Heart right ventricle (tissue), 16 donors: ENCODE measurements around the gene ELOVL5. TPM values are rescaled to one million over a fixed set of nuclear protein-coding genes. Genes with fewer than 3 reads are reported as not detected.

ENCODE experiments used
- ATAC-seq, 8 donors: fragments of 200-7000 bp; cut with Tn5 transposase; one replicate each; pipeline ENCODE4 v1.9.1; 2020; ENCODE audit warnings: mild to moderate bottlenecking in 8 of 8, moderate library complexity in 8 of 8, moderate number of reproducible peaks in 1 of 8
- DNase-seq, 2 donors: peaks; one replicate each; pipeline ENCODE4 v3.0.0-alpha.2; 2020
- H3K27ac ChIP-seq, 10 donors: fragments of 200-600 bp; sonication (generic) in 2 of 10; one replicate each; pipeline versions ENCODE4 v1.5.0 to v1.8.0; 2020 to 2022; ENCODE audit warnings: mild to moderate bottlenecking in 3 of 10
- H3K27me3 ChIP-seq, 7 donors: fragments of 200-600 bp; one replicate each; pipeline ENCODE4 v1.8.0; 2021 to 2022; ENCODE audit warnings: mild to moderate bottlenecking in 2 of 7
- H3K36me3 ChIP-seq, 9 donors: fragments of 200-600 bp; sonication (generic) in 1 of 9; one replicate each; pipeline versions ENCODE4 v1.5.0 to v1.8.0; 2020 to 2022; ENCODE audit warnings: mild to moderate bottlenecking in 2 of 9
- H3K4me1 ChIP-seq, 9 donors: fragments of 200-600 bp; sonication (generic) in 1 of 9; one replicate each; pipeline versions ENCODE4 v1.5.0 to v1.8.0; 2020 to 2022; ENCODE audit warnings: mild to moderate bottlenecking in 4 of 9
- H3K4me3 ChIP-seq, 10 donors: fragments of 200-600 bp; sonication (generic) in 2 of 10; one replicate each; pipeline versions ENCODE4 v1.5.0 to v1.8.0; 2020 to 2022; ENCODE audit warnings: mild to moderate bottlenecking in 7 of 10, moderate library complexity in 2 of 10
- H3K9me3 ChIP-seq, 11 donors: fragments of 200-600 bp in 10 of 11; sonication (generic) in 2 of 11; one replicate each; pipeline versions ENCODE4 v1.5.0 to v1.8.0; 2013 to 2022; ENCODE audit warnings: mild to moderate bottlenecking in 2 of 11, control low read depth in 1 of 11, moderate library complexity in 1 of 11
- WGBS, 2 donors: extraction: QIAGEN DNeasy Blood & Tissue Kit; methylation state at CpG; one replicate each; pipeline ENCODE4 v1.1.7; 2013; ENCODE audit warnings: inconsistent platforms in 1 of 2; 5-methylcytosine and 5-hydroxymethylcytosine counted together
- intact Hi-C, 10 donors: fragments of 100-400 bp; cut with DNase I; formaldehyde crosslinking; loops; one replicate each; pipeline versions ENCODE4 v1.11.1 to v1.14.2; 2022
- polyA plus RNA-seq, 2 donors: library from polyadenylated mRNA; stranded (reverse); fragments of 200-250 nt; gene quantifications; one replicate each; pipeline ENCODE4 v1.2.3, GENCODE V29; 2013
- total RNA-seq, 10 donors: library from RNA; stranded (reverse); fragmentation: NEBNext Ultra II Directional in 3 of 10; extraction: Animal tissue kit (Norgen Biotek cat#: 25700) in 3 of 10; gene quantifications; one replicate each; pipeline versions ENCODE4 v1.2.1 to v1.2.4, GENCODE V29; 2021 to 2023
- TF ChIP-seq, protein P1 (sequence below), 9 donors: fragments of 200-600 bp; sonication (generic) in 2 of 9; IDR thresholded peaks; one replicate each; pipeline versions ENCODE4 v1.5.0 to v1.8.0; 2021 to 2022; ENCODE audit warnings: antibody characterized with exemption in 9 of 9, mild to moderate bottlenecking in 5 of 9, moderate library complexity in 1 of 9
- donor health status: Arrhythmogenic right ventricular cardiomyopathy.
- donor health status: ischemic (EF 13 %, LVEDD 7.1; RV severe dilation, severe dysfunction).
- donor health status: healthy with polysubstance abuse.
- donor health status: DM: no; HTN: yes; CAD: no.
- donor health status: DM: no; HTN: no; CAD: no.
- donor health status: ischemic (EF 25% LVEDD 6.9; RV normal size, moderate dysfunction).
- donor health status: ischemic (EF 25% LVEDD 5.7; RV mildly dilated, moderate dysfunction).
- donor health status: healthy.
- donor health status: DM: yes; HTN: yes; CAD: no.
- donor health status: Ischemic cardiomyopathy.
- donor health status: ischemic (EF 35%, LVEDD 5.7; RV mildly dilated, moderate dysfunction).
- donor health status: nonischemic (EF 11% LVEDD 7.7; RV severe dilation, severe dysfunction).
- donor health status: DM: yes; HTN: yes; CAD: no.
- donor health status: PGD.
- donor health status: ischemic (EF 29% LVEDD 5.4; RV normal size, mild dysfunction).
- donor health status: nonischemic (EF 23%, LVEDD 6.1; RV moderate dilation, normal function).

Gene ELOVL5
- total and polyA plus RNA-seq, 12 donors = 16.9 to 48.1 (median 29.7) TPM

- 58 to 73% methylated on average over 3 of the region's 3 CpGs for WGBS, 2 donors
- ATAC-seq = peak in 7 of 8 donors; percentile 50 to 87 (median 74)
- intact Hi-C loops = loop anchor here in 1 of 10 donors (5.0 kb wide), 1 partner anchor 74 kb away; no protein-coding TSS in a partner anchor
- Histone ChIP-seq H3K9me3 (no peaks in the 10 kb centered on the region), H3K4me1 (peaks cover 0 to 19% (median 3%) of the 10 kb centered on the region in 9 donors), H3K27ac (peak overlapping the region in 3 of 10 donors; percentile 6 to 23 (median 7)), H3K27me3 (no peaks in the 10 kb centered on the region), H3K4me3 (no peak overlapping the region), H3K36me3 (no peaks in the 10 kb centered on the region)
- DNase-seq = no peak
- TF ChIP-seq, protein P1, sequence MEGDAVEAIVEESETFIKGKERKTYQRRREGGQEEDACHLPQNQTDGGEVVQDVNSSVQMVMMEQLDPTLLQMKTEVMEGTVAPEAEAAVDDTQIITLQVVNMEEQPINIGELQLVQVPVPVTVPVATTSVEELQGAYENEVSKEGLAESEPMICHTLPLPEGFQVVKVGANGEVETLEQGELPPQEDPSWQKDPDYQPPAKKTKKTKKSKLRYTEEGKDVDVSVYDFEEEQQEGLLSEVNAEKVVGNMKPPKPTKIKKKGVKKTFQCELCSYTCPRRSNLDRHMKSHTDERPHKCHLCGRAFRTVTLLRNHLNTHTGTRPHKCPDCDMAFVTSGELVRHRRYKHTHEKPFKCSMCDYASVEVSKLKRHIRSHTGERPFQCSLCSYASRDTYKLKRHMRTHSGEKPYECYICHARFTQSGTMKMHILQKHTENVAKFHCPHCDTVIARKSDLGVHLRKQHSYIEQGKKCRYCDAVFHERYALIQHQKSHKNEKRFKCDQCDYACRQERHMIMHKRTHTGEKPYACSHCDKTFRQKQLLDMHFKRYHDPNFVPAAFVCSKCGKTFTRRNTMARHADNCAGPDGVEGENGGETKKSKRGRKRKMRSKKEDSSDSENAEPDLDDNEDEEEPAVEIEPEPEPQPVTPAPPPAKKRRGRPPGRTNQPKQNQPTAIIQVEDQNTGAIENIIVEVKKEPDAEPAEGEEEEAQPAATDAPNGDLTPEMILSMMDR (IDR thresholded peaks at IDR 0.05) = no peak
Observed at GRCh38 chr6:53251033-53251672, 97.6 kb downstream of the ELOVL5 start.

GRCh38 chr6:53250176-53251032, 98.3 kb downstream of the ELOVL5 start:
- Histone ChIP-seq H3K4me3 (no peak overlapping the region), H3K36me3 (no peaks in the 10 kb centered on the region), H3K27ac (peak overlapping the region in 8 of 10 donors; percentile 16 to 67 (median 44)), H3K27me3 (no peaks in the 10 kb centered on the region), H3K4me1 (peaks cover 0 to 19% (median 3%) of the 10 kb centered on the region in 9 donors), H3K9me3 (no peaks in the 10 kb centered on the region)
- ATAC-seq (peak in 7 of 8 donors; percentile 28 to 64 (median 50)), DNase-seq (no peak)
- TF ChIP-seq, protein P1 (IDR thresholded peaks at IDR 0.05) = no peak
- intact Hi-C loops = loop anchor here in 1 of 10 donors (5.0 kb wide), 1 partner anchor 73 kb away; no protein-coding TSS in a partner anchor
- 69 to 84% methylated on average over 8 of the region's 8 CpGs for WGBS, 2 donors

GRCh38 chr6:53246924-53247323, 101.8 kb downstream of the ELOVL5 start:
- H3K9me3 ChIP-seq = no peaks in the 10 kb centered on the region
- 56 to 66% methylated on average over 2 of the region's 2 CpGs for WGBS, 2 donors
- no peaks in the 10 kb centered on the region for H3K27me3 ChIP-seq
- H3K27ac ChIP-seq = no peak overlapping the region
- H3K4me1 ChIP-seq = peaks cover 0 to 19% (median 3%) of the 10 kb centered on the region in 9 donors
- TF ChIP-seq, protein P1 (IDR thresholded peaks at IDR 0.05) = no peak
- intact Hi-C loops = no loop called here
- no peaks in the 10 kb centered on the region for H3K36me3 ChIP-seq
- H3K4me3 ChIP-seq = no peak overlapping the region
- ATAC-seq = no peak
- no peak for DNase-seq

GRCh38 chr6:53244958-53245357, 103.8 kb downstream of the ELOVL5 start:
- TF ChIP-seq, protein P1 (IDR thresholded peaks at IDR 0.05) = no peak
- peak in 3 of 8 donors; percentile 25 to 64 (median 49) for ATAC-seq
- intact Hi-C loops = no loop called here
- H3K4me1 ChIP-seq = peaks cover 0 to 34% (median 0%) of the 10 kb centered on the region in 9 donors
- H3K27ac ChIP-seq = peak overlapping the region in 2 of 10 donors; percentile 3 to 84
- WGBS, 2 donors = 63 to 89% methylated on average over 5 of the region's 5 CpGs
- H3K9me3 ChIP-seq = peaks cover 0 to 5% (median 0%) of the 10 kb centered on the region in 11 donors
- no peaks in the 10 kb centered on the region for H3K36me3 ChIP-seq
- DNase-seq = no peak
- H3K27me3 ChIP-seq = no peaks in the 10 kb centered on the region
- no peak overlapping the region for H3K4me3 ChIP-seq
